ENCODE measurements around the gene PNPLA7. TPM values are rescaled to one million over a fixed set of nuclear protein-coding genes. Genes with fewer than 3 reads are reported as not detected.
A peak's percentile ranks its signal among the peaks of the same experiment; 100 is the strongest.

The PNPLA7 gene
- total RNA-seq, 1 experiment from 2014 or later: 3.9 TPM

GRCh38 chr9:137504432-137504777, 45.8 kb downstream of the PNPLA7 start:
- BruUV-seq (replicated peaks): no TSS peak
- H3K4me3 ChIP-seq (ENCODE audit: low read depth in 2 of 2, low read length in 2 of 2): no peak overlapping the region
- ATAC-seq (no peak), DNase-seq (ENCODE audit: low read depth, low spot score) (no peak)
- H3K27me3 ChIP-seq (ENCODE audit: control insufficient read depth, insufficient read depth, low read length): no peaks in the 10 kb centered on the region
- in situ Hi-C loops (cut with HindIII; ENCODE audit: low pct_unique_long_range_greater_than_20kb, low sequenced_read_pairs): no loop called here
- H3K9me3 ChIP-seq (ENCODE audit: control insufficient read depth, insufficient read depth, low read depth, low read length): no peaks in the 10 kb centered on the region
- no peaks in the 10 kb centered on the region for H3K36me3 ChIP-seq (ENCODE audit: control insufficient read depth, insufficient read depth, low read length)
- ChIA-PET CTCF (no interaction called here), POLR2A (no interaction called here)
- no peak overlapping the region for H3K27ac ChIP-seq (ENCODE audit: low read length)
- H3K4me1 ChIP-seq (ENCODE audit: control insufficient read depth, insufficient read depth, low read length): no peaks in the 10 kb centered on the region; the same call in 1 of the 2 replicates
- intact Hi-C loops (cut with micrococcal nuclease; ENCODE audit: unreplicated experiment): no loop called here
- TF ChIP-seq POLR2AphosphoS5 (IDR thresholded peaks at IDR 0.05; ENCODE audit: low read depth, low read length): no peak
- TF ChIP-seq SIN3A (IDR thresholded peaks at IDR 0.05; ENCODE audit: borderline replicate concordance, insufficient read depth, low read depth, low read length): no peak
- TF ChIP-seq CTCF (IDR thresholded peaks at IDR 0.05): no peak
- TF ChIP-seq TCF7L2 (IDR thresholded peaks at IDR 0.05; ENCODE audit: low read depth, low read length): no peak
- TF ChIP-seq REST (IDR thresholded peaks at IDR 0.05; ENCODE audit: insufficient read depth in 1 of 2, low read depth in 2 of 2, low read length in 1 of 2): no peak

- ATAC-seq: peak; percentile 79
- no peak overlapping the region for H3K27ac ChIP-seq (ENCODE audit: low read length)
- TF ChIP-seq TCF7L2 (IDR thresholded peaks at IDR 0.05; ENCODE audit: low read depth, low read length) (no peak), POLR2AphosphoS5 (IDR thresholded peaks at IDR 0.05; ENCODE audit: low read depth, low read length) (no peak), SIN3A (IDR thresholded peaks at IDR 0.05; ENCODE audit: borderline replicate concordance, insufficient read depth, low read depth, low read length) (no peak), REST (IDR thresholded peaks at IDR 0.05; ENCODE audit: insufficient read depth in 1 of 2, low read depth in 2 of 2, low read length in 1 of 2) (no peak), CTCF (IDR thresholded peaks at IDR 0.05) (no peak)
- intact Hi-C loops (cut with micrococcal nuclease; ENCODE audit: unreplicated experiment): no loop called here
- ChIA-PET POLR2A (no interaction called here), CTCF (no interaction called here)
- H3K27me3 ChIP-seq (ENCODE audit: control insufficient read depth, insufficient read depth, low read length): no peaks in the 10 kb centered on the region
- H3K9me3 ChIP-seq (ENCODE audit: control insufficient read depth, insufficient read depth, low read depth, low read length): no peaks in the 10 kb centered on the region
- peak overlapping the region in 1 of 2 experiments; percentile 14; a peak in 1 of 4 replicates for H3K4me3 ChIP-seq (ENCODE audit: low read depth in 2 of 2, low read length in 2 of 2)
- in situ Hi-C loops (cut with HindIII; ENCODE audit: low pct_unique_long_range_greater_than_20kb, low sequenced_read_pairs): no loop called here
- H3K4me1 ChIP-seq (ENCODE audit: control insufficient read depth, insufficient read depth, low read length): no peaks in the 10 kb centered on the region; the same call in 1 of the 2 replicates
- no peak for DNase-seq (ENCODE audit: low read depth, low spot score)
- no TSS peak for BruUV-seq (replicated peaks)
- H3K36me3 ChIP-seq (ENCODE audit: control insufficient read depth, insufficient read depth, low read length): no peaks in the 10 kb centered on the region
Observed at GRCh38 chr9:137502008-137502911, 47.9 kb downstream of the PNPLA7 start.

Measured in Panc1 (cell line).